GM19035 (cell line): ENCODE results near the gene LIFR.
"Not testable (repeated sequence)": the region's sequence is repeated elsewhere in the genome, so short reads cannot be mapped to it uniquely, and the experiment has no call there.

ENCODE experiments used
- ATAC-seq: cut with Tn5 transposase; IDR thresholded peaks from one replicate; pipeline ENCODE4 v1.9.1; 2021; ENCODE audit not compliant: unreplicated experiment

Gene LIFR

DNA sequence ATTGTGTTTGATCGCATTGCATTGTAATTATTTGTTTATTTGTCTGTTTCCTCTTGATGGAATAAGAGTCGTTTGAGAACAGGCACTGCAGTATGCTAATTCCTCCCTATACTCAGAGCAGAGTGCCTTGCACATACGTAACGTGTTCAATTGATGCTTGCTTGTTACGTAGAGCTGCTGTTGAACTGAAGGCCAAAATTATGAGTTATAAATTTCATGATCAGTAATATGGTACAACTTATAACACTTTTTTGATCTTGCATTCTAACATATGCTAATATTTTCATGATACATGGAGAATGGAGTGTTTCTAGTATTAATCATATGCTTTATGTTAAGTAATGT is 26.5 kb upstream of the LIFR start:
- no peak for ATAC-seq

DNA sequence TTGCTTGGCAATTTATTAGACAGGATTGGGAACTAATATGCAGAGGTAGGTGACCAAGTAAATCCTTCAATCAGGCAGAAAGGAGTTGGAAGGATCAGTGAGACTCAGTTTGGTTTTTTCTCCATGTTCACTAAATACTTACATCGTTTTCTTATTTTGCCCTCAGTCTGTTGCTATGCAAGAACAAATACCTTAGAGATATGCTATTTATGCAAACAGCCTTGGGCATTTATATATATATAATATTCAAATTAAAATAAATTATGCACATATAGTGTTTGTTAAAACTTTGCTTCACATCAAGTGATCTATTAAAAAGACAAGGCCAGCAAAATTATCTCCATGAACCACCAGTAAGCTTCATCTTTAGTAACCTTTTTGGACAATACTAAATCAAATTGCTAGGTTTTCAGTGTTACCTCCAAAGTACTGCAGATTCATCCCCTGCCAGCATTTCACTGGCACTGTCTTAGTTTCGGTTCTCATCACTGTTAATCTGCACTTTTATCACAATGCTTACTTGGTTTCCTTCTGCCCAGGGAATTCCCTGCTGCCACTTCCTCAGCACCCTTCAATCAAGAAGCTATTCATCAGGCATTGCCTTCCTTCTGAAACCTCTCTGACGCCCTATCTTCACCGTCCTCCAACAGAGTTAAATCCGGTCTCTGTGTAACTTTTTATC is 26.0 kb upstream of the LIFR start:
- no peak for ATAC-seq

DNA sequence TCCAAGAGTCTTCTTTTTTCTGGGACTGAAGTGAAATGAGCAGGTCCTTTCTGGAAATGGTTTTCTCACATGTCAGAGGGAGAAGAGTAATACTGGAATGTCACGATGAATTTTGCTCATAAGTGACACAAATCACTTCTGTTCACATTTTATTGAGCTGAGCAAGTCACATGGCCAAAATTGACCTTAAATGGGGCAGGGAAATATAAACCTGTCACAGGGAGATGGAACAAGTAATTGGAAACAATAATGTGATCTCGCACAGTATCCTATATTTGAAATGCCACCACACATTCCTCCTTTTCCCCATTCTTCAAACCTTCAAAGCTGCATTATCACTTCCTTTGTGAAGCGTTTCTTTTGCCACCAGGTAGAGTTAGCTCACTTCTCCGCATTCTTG is 25.2 kb upstream of the LIFR start:
- ATAC-seq = no peak

DNA sequence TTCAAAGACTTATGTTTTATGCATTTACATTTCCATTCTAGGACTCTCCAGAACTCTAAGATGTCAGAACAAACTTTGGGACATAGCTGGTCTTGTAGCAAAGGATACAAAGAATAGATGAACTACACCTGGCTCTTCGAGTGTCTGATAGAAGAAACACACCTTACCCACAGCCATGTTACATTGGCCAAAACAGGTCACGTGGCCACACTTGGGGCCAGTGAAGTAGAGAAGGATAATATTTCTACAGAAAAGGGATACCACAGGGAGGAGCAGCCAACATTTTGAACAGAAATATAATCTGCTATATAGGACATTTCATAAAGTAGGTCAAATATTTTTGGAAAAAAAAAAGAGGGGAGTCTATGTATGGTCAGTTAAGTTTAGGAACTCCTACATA is 22.7 kb upstream of the LIFR start:
- no peak for ATAC-seq

DNA sequence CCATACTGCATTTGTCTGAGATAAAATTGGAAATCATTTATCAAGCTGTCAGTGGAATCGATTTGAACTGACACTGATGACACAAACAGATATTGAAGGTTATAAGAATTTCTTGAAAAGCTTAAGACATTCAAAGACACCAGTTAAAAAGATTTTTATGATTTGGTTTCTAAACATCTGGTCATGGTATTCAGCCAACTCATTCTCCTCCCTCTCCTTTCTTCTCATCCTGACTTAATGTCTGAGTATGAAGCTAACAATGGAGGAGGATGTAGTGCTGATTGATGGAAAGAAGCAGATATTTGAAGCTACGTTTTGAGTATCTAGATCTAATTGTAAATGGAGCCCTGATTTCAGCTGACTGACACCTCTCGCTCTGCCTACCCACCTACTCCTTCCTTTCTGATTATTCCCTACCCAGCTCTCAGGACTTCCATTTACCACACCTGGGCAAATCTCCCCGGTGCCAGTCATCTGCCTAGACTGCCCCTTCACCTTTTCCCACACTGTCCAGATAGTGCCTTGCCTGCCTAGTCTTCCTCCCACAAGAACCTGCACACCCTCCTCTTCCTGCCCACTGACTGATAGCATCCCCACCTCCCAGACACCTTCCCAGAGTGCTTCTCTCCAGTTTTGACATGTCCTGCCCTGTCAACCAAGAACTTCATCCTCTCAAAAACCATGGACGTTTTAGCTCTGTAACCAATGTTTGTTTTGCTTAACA is 20.7 kb upstream of the LIFR start:
- ATAC-seq = no peak

DNA sequence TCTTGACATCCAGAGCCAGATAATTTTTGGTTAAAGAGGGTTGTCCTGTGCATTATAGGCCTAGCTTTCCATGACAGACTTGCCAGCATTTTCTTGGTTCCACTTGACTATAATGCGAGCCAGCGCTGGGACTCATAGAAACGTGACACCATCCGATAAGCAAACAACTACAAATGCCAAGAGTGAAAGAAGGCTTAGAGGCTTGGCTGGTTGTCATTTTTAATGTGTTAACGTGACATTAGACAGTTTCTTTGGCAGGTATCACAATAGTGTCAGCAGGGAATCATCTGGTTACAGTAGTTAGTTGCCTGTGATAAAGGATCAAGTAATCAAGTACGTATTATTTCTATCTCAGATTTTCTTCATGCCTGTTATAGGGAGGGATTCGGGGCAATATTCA is 20.0 kb upstream of the LIFR start:
- no peak for ATAC-seq

DNA sequence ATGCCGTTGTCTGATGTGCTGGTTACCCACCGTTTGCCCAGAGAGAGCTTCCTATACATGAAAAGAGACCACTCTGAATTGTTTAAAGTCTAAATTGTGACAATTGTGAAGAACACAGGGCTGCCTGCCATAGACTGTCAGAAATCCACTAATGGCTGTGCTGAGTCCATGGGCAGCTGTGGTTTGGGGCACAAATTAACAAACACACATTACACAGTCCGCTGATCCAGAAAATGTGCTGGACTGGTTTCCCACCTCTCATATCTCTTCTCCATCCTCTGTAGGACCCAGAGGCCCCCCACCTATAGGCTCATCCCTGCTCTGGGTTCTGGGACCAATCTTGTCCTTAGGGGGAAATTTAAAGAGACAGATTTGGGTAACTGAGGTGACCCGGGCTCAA is 19.0 kb upstream of the LIFR start:
- no peak for ATAC-seq

DNA sequence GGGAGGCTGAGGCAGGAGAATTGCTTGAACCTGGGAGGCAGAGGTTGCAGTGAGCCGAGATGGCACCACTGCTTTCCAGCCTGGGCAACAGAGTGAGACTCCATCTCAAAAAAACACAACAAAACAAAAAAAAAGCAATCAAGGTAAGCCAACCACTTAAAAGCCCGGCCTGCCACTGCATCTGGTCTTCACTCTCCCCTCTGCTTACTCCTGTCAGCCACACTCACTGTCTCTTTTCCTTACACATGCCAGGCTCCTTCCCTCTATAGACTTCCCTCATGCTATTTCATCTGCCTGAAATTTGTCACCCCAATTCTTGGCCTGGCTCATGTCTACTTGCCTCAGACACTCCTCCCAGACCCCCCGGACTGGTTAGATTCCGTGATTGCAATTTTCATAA is 17.6 kb upstream of the LIFR start:
- no peak for ATAC-seq

DNA sequence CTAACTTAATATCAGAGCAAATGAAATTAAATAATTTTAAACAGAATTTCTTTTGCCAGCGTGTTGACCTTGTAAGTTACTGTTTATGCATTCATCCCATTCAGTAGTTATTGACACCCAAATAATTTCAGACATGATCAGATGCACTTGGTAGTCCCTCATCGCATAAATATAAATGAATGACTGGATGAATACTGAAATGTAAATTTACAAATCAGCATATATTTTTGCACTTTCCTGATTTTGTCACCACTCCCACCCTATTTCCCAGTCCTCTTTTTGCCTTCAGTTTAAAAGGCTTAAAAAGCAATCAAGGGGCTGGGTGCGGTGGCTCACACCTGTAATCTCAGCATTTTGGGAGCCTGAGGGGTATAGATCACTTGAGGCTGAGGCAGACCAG is 17.1 kb upstream of the LIFR start:
- ATAC-seq = no peak

DNA sequence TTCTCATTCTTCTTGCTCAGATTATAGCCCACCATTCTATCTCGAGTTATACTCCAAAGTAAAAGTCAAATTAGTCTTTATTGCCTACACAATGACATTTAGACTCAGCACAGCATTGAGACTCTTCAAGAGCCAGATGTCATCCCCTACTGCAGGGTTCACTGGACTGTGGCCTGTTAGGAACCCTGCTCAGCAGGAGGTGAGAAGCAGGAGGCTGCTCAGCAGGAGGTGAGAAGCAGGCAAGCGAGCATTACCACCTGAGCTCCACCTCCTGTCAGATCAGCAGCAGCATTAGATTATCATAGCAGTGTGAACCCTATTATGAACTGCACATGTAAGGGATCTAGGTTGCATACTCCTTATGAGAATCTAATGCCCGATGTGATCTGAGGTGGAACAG is 12.7 kb upstream of the LIFR start:
- ATAC-seq = no peak

DNA sequence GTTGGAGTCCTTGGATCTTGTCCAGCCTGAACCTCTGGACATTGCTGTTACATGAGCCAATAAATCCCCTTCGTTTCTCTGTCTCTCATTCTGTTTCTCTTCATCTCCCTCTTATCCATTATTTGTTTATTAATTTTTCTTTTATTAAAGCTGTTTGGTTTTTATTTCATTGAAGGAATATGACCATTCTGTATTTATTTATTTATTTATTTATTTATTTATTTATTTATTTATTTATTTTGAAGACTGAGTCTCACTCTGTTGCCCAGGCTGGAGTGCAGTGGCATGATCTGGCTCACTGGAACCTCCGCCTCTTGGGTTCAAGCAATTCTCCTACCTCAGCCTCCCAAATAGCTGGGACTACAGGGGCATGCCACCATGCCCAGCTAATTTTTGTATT is 10.9 kb upstream of the LIFR start:
- ATAC-seq = not testable (repeated sequence)

DNA sequence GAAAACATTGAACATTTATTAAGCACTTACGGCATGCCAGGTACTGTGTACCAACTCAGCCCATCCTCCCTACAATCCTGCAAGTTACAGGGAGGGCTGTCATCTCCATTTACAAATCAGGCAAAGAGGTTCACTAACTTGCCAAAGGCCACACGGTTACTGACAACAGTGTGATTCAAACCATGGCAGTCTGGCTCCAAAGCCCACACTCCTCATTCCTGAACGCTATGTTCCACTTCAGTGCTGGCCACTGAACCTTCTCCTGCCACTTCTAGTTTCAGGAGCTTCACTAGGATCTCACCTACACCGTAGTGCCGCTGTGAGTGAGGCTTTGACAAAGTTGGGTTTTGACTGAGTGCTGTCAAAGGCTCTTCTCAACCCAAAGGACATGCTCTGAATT is 7.2 kb upstream of the LIFR start:
- no peak for ATAC-seq

DNA sequence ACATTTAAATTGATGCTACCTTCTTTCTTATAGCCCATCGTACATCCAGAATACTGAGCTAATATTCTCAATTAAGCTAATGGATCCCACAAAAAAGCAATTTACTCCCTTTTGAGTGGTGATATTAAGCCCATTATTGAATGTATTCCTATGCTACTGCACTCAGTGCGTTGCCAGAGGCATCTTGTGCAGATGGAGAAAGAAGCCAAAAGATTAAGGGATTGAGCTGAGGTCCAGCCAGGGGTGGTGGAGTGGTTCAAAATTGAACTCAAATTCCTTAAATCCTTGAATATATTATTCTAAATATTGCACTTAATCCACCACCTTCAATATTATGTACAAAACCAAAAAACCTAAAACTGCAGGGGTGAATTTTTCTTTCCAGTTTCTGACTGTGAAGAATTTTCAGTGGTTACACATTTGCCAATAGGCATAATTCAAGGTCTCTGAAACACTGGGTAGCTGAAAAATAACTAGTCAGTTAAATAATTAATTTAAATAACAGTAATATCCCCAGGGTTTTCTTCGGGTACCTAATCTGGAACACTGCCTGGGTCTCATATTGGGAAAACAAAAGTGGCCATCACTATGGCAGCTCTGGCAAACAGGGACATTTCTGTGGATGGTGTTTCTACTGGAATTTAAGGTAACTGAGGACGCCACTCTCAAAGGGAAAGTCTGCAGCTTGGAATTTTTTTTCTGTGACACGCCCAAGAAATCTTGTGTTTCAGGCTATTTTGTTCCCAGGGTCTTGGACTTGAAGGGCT is 6.2 kb upstream of the LIFR start:
- no peak for ATAC-seq

DNA sequence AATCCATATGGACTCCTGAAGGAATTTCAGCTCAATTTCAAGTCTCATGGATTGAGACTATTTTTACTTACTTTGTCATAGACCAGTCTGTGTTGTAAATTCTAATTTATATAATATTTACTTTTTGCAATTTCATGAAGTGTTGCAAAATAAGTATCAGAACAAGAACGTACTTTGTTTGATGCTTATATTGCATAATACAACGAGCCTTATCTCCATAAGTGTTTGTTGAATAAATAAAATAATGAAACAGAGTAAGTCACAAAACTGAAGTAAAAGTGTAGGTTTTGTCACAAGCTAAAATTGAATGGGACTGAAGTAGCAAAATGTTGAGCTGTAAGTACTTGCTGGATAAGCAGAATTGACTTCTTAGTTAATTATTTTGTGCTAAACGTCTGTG is 3.0 kb upstream of the LIFR start:
- ATAC-seq = no peak

DNA sequence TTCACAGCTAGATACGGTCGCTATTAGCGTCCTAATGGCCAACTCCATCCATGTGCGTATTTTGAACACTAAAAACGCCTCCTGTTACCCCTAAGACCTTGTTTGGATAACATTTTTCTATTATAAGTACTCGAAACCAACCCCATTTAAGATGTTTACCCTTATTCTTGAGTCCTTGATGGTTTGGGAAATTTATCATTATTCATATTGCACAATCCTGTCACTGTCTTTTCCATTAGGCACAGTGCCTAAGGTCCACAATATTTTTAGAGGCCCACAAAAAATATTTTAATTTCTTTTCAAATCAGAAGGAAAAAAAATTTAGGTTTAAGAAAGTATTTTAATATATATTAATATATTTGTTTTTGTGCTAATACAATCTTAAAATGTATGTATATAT is 1.3 kb upstream of the LIFR start:
- ATAC-seq = no peak

DNA sequence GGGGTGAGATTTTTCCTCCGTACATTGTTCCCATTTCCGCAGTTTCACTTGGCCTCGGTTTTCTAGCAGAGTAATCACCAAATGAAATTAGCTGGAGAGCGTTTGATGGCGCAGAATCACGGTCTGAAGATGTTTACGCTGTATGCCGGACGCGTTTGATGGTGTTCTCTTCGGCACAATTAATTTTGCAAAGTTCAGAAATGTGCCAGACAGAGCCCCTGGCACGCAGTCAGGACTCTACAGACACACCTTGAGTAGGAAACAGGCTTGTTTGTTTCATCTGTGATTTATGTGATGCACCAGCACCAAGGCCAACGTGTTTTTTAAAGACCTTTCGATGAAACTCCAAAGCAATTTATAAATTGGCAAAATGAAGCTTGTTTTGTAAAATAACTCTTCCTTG is 863 bp upstream of the LIFR start:
- no peak for ATAC-seq

DNA sequence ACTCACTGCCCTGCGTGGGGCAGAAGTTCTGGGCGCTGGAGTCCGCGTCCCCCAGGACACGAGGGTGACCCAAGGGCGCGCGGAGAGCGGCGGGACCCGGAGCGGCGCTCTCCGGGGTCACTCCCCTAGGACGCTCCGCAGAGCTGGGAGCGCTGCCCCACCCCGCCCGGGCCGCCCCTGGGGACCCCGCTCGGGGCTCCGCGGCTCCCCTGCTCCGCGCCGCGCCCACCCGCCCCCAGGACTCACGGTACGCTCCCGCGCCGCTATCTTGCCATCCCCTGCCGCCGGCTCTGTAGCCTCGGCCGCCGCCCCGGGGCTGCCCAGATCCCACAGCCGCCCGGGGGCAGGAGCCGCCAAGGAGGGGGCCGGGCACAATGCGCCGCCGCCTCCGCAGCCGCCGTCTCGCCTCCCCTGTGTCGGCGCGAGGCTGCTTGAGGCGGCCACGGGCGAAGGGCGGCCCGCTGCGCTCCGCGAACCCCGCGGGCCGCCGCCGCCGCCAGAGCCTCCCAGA is 303 bp downstream of the LIFR start:
- peak; percentile 45 for ATAC-seq

DNA sequence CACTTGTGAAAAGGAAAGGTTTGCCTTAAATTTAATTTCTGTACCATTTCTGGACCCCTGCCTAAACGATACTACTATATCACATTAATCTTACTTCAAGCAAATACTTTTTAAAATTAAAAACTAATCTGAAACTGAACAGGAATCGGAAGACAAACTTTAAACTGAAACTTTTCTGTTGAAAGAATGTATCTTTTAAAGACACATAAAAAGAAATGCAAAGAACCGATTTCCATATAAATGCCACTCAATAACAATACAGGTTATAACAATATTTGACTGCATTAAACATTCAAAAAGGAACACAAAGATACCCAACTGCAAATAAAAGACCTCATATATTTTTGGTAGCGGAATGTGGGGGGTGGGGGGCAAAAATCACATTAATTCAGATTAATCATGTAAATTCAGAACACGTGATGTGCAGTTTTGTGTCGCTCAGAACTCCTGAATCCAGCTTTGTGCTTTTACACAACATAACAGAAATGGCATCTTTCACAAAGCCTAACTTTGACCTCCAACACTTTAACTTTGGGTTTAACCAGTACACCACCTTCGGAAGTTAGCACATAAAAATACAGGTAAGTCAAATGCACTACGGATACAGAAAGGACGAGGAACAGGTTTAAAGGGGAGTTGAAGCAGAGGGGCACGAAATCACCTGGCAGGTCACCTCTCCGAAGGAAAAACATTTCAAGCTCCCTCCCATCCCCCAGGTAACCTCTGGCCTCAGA is 925 bp downstream of the LIFR start:
- no peak for ATAC-seq

DNA sequence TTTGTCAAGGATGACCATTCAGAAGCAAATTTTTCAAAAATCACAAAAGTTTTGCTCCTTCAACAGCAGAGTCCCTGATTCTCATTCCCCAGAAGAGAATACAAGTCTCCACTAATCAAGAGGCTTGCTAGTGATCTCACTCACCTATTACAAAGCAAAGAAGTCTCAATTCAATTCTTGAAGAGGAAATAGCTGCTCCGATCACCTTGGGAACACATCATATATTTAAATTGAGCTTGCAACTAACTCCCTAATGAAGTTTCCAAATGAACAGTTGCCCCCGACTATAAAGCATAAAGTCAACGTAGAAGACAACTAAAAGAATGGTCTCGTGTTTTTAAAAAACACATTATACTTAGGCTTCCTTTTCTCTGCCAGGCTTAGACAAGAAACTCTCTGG is 1.6 kb downstream of the LIFR start:
- no peak for ATAC-seq

DNA sequence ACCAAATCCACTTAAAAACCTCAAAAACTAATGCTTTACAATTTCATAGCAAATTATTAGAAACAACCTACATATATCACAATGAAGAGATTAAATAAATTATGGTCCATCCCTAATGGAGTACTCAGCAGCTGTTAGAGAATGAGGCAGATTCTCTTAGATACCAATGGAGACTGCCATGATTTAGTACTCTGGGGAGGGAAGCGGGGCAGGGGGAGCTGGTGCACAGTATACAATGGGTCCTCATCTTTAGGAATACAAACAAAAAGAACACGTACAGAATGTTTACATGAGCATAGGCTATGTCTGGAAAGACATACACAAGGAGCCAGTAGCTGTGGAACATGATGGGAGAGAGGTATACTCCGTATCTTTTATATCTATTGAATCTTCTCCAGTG is 2.0 kb downstream of the LIFR start:
- ATAC-seq = no peak

DNA sequence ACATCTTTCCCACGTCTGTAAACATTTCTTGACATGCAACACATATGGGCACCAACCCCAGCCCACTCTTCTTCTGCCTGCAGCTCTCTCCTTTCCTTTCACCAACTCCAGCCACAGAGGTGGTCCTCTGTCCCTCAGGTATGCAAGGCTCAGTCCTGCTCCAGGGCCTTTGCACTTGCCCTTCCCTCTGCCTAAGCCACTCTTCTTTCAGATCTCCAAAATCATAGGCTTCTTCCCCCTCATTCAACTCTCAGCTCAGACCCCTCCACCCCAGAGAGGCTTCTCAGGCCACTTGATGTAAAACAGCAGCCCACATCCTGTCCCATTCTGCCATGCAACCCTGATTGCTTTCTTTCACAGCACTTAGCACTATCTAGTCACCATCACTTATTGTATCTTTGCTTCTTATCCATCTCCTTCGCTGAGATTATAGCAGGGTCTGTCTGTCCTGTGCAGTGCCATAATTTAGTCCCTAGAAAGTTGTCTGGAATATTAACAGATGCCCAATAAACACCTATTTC is 3.4 kb downstream of the LIFR start:
- no peak for ATAC-seq
